GM12864 (cell line): ENCODE data around the gene NEURL1.

Experiments used
- DNase-seq: peaks from one replicate; pipeline ENCODE4 v3.0.0-alpha.2; 2011; ENCODE audit warnings: low read depth
- H3K4me3 ChIP-seq: 2 replicates; pipeline ENCODE4 v1.5.1; 2011; ENCODE audit warnings: mild to moderate bottlenecking, low read depth, low read length, control low read depth
- TF ChIP-seq, protein P1 (sequence below): IDR thresholded peaks from 2 replicates; pipeline ENCODE4 v1.5.1; 2011; ENCODE audit warnings: low read depth, mild to moderate bottlenecking, moderate library complexity, low read length, control low read depth, inconsistent platforms; ENCODE audit errors: missing control alignments

Gene NEURL1

DNA sequence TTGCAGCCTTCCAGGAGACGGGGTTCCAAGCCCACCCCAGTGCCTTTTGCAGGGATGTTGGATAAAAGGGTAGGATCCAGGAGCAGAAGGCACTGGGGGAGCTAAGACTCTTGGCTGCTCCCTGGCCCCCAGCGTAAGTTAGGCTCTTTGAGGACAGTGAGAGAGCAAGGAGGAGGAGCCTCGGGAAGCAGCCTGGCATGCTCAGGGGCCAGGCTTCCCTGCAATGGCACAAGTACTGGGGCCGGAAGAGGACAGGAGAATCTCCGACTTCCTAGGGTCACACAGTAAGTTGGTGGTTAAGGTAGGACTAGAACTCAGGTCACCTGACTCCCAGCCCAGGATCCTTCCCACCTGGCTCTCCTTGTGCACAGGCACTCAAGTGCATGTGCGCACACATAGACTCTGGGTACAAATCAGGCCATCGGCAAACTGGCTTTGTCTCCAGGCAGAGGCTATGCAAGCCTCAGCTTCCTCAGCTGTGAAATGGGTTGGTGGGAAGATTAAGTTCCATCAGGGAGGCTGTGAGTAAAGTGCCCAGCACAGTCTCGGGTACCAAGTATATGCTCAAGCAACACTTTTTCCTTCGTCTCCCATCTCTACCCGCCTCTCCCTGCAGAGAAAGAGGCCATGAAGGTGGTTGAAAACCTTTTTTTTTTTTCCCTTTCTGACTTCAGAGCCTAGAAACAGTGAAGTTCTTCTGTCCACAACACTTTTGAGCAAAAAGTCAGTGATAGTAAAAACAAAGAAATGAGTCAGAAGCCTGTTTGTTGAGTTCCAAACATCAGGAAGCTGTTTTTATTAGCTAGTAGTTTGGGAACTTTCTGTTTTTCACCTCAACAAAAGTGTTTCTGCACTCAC, 79.1 kb downstream of the NEURL1 start:
- H3K4me3 ChIP-seq = no peak overlapping the region
- DNase-seq = no peak
- TF ChIP-seq, protein P1, sequence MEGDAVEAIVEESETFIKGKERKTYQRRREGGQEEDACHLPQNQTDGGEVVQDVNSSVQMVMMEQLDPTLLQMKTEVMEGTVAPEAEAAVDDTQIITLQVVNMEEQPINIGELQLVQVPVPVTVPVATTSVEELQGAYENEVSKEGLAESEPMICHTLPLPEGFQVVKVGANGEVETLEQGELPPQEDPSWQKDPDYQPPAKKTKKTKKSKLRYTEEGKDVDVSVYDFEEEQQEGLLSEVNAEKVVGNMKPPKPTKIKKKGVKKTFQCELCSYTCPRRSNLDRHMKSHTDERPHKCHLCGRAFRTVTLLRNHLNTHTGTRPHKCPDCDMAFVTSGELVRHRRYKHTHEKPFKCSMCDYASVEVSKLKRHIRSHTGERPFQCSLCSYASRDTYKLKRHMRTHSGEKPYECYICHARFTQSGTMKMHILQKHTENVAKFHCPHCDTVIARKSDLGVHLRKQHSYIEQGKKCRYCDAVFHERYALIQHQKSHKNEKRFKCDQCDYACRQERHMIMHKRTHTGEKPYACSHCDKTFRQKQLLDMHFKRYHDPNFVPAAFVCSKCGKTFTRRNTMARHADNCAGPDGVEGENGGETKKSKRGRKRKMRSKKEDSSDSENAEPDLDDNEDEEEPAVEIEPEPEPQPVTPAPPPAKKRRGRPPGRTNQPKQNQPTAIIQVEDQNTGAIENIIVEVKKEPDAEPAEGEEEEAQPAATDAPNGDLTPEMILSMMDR = no peak

DNA sequence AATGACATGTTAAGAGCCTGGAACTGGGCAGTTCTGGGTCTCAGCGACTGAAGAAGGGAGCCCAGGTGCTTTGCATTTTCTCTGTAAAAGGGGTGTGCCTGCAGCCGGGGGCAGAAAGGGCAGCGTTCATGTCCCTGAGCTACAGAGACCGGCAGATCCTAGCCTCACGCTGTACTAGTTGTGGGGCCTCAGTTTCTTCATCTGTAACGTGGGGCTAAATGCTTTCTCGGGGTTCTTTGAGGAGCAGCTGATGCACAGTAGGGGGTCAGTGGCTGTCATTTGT, 79.6 kb downstream of the NEURL1 start:
- TF ChIP-seq, protein P1 = no peak
- no peak overlapping the region for H3K4me3 ChIP-seq
- no peak for DNase-seq

DNA sequence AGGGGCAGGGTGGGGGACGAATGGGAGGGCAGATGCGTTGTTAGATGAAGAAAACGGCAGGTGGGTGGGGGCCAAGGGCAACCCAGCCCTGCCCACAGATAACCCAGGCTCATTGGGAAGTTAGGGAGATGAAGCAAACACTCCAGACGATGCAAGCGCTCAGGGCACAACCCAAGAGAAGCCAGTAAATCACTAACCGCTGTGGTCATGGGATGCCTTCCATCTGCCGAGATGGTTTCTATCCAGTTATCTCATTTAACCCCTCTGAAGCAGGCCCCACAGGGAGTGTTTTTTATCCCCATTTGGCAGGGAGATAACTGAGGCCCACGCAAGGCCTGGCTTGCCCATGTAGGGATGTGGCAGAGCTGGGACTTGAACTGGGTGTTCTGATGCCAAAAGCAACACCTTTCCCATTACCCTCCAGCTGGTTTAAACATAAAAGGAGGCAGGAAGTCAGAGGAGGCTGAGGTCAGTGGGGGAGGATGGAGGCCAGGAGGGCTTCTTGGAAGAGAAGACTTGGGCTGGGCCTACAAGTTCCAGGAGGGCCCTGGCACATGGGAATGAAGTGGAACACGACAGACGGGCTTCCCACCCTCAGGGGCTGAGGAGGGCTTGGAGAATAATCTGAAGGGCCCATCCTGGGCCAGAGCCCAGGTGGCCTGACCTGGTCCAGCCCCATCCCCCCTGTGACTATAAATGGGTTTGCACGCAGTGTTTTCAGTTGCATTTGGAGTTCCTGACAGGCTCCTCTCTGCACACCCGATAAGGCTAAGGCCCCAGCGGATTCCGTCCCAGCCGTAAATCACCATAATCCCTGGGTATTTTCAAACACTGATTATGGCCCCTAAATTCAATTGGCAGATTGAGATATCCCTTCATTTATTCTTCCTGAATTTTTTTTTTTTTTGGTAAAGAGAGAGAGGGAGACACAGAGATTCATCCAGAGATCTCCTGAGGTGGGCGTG, 80.9 kb downstream of the NEURL1 start:
- no peak overlapping the region for H3K4me3 ChIP-seq
- TF ChIP-seq, protein P1 = no peak
- DNase-seq = no peak

DNA sequence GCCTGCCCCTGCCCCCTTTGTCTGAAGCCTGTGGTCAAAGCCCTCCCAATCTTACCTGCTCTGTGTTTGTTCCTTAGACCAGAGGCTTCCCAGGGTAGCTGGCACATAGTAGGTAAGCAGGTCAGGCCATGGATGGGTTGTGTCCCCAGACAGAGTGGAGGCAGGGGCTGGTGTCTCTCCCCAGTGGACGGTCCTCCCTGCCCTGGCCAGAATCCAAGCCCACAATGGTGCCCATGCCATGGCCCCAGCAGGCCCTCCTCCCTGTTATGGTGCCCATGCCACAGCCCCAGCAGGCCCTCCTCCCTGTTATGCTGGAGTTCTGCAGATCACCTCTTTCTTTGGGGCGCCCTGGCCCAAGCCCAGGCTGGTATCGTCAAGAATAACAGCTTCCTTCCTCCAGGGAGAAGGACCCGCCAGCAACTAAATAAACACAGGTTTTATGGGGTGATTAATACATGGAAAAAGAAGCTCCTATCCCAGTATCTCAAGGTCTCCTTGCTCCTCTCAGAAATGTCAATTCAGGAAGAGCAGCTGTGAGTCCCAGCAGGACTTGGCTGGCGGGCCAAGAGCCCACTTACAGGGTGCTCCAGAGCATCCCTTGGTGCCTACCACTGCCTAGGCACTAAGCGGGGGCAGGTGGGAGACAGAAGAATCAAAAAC, 82.0 kb downstream of the NEURL1 start:
- no peak for DNase-seq
- TF ChIP-seq, protein P1 = no peak
- H3K4me3 ChIP-seq = no peak overlapping the region

DNA sequence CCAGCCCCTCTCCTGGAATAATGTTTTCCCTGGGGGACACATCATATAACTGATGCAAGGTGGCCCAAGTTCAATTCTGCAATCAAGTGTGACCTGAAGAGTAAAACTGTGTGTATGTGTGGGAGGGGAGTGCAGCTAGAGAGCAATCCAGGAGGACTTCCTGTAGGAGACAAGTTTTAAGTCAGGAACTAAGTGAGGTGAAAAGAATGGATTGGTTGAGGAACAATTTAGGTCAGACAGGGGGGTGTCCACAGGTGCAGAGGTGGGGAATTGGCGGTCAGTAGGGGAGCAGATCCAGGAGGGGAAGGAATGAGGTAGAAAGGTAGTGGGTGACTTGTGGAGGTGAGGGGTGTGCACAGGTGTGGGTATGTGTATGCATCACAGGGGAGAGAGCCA, 82.6 kb downstream of the NEURL1 start:
- TF ChIP-seq, protein P1 = no peak
- DNase-seq = no peak
- no peak overlapping the region for H3K4me3 ChIP-seq

DNA sequence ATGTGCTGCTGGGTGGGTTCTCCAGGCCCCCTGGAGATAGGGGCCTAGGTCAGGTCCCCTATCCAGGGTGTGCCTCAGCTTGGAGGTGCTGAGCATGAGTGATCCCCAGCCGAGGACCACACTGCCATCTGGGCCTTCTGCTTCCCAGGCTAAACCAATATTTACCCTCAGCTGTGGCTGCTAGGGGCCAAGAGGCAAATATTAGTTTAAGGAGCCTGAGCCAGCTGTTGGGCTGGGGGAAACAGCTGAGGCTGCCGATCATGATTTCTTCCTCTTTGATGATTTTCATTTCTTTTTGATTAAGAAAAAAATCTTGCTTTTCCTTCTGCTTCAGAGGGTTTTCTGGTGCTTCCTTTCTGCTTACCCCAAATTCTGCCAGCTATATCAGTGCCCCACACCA, 83.4 kb downstream of the NEURL1 start:
- H3K4me3 ChIP-seq = no peak overlapping the region
- TF ChIP-seq, protein P1 = no peak
- DNase-seq = no peak
